DLD1 (cell line): ENCODE data around the gene LSM12.
"Not testable (repeated sequence)": the region's sequence is repeated elsewhere in the genome, so short reads cannot be mapped to it uniquely, and the experiment has no call there.

Source experiments
- in situ Hi-C: cut with HindIII; loops from 2 replicates; pipeline ENCODE4 v1.10.0; 2017; ENCODE audit warnings: low sequenced_read_pairs

The LSM12 gene

GRCh38 chr17:44076716-44077594, 10.5 kb upstream of the LSM12 start:
- in situ Hi-C loops, result no loop called here

GRCh38 chr17:44075598-44076293, 9.3 kb upstream of the LSM12 start:
- in situ Hi-C loops, result no loop called here

GRCh38 chr17:44074911-44075285, 8.4 kb upstream of the LSM12 start:
- in situ Hi-C loops, result no loop called here

GRCh38 chr17:44074231-44074910, 7.9 kb upstream of the LSM12 start:
- in situ Hi-C loops, result no loop called here

- in situ Hi-C loops, result no loop called here
These were observed 5.3 kb upstream of the LSM12 start for GRCh38 chr17:44071772-44072171.

GRCh38 chr17:44071198-44071520, 4.7 kb upstream of the LSM12 start:
- in situ Hi-C loops, result no loop called here

- in situ Hi-C loops, result no loop called here
These were observed 4.2 kb upstream of the LSM12 start, which contains the start of gene G6PC3 for GRCh38 chr17:44070455-44071197. Gene G6PC3, plus strand, starts transcription at chr17:44070735. Its CDS starts 231 bp downstream, at chr17:44070966.

GRCh38 chr17:44069974-44070454, 3.5 kb upstream of the LSM12 start:
- in situ Hi-C loops, result no loop called here

- in situ Hi-C loops, result no loop called here
These were observed 1.1 kb upstream of the LSM12 start for GRCh38 chr17:44067545-44067940.

GRCh38 chr17:44065668-44066203, 735 bp downstream of the LSM12 start:
- in situ Hi-C loops, result no loop called here

GRCh38 chr17:44063704-44064639, 2.5 kb downstream of the LSM12 start:
- in situ Hi-C loops, result no loop called here

- in situ Hi-C loops, result no loop called here
These were observed 3.6 kb downstream of the LSM12 start for GRCh38 chr17:44062871-44063270.

- in situ Hi-C loops, result no loop called here
These were observed 5.0 kb downstream of the LSM12 start for GRCh38 chr17:44061446-44061845.

- in situ Hi-C loops, result no loop called here
These were observed 7.2 kb downstream of the LSM12 start for GRCh38 chr17:44059101-44059892.

- in situ Hi-C loops, result no loop called here
These were observed 13.2 kb downstream of the LSM12 start for GRCh38 chr17:44053125-44053872.

GRCh38 chr17:44049294-44050060, 17.0 kb downstream of the LSM12 start:
- in situ Hi-C loops, result no loop called here

- in situ Hi-C loops, result not testable (repeated sequence)
These were observed 19.6 kb downstream of the LSM12 start for GRCh38 chr17:44046893-44047292.
